ENCODE data around the gene ASTN2.

GRCh38 chr9:116411506-116411905 is 1003.4 kb downstream of the ASTN2 start:
- TF ChIP-seq CTCF (IDR thresholded peaks at IDR 0.05) (no peak), POLR2AphosphoS5 (IDR thresholded peaks at IDR 0.05) (no peak), POLR2A (IDR thresholded peaks at IDR 0.05) (no peak), EP300 (IDR thresholded peaks at IDR 0.05) (no peak)

Data from sigmoid colon (tissue), 4 donors.